ENCODE data around the gene CENPA.
"Not testable (repeated sequence)": the region's sequence is repeated elsewhere in the genome, so short reads cannot be mapped to it uniquely, and the experiment has no call there.

Gene CENPA

DNA sequence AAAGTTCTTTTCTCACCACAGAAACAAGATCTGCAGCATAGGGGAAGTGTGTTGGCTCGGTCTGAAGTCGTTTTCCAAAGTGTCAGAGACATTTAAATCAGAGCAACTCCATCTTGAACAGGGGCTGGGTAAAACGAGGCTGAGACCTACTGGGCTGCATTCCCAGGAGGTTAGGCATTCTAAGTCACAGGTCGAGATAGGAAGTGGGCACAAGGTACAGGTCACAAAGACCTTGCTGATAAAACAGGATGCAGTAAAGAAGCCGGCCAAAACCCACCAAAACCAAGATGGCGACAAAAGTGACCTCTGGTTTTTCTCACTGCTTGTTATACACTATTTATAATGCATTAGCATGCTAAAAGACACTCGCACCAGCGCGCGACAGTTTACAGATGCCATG, 24.9 kb upstream of the CENPA start:
- DNase-seq (ENCODE audit: low read depth, low spot score): not testable (repeated sequence)

DNA sequence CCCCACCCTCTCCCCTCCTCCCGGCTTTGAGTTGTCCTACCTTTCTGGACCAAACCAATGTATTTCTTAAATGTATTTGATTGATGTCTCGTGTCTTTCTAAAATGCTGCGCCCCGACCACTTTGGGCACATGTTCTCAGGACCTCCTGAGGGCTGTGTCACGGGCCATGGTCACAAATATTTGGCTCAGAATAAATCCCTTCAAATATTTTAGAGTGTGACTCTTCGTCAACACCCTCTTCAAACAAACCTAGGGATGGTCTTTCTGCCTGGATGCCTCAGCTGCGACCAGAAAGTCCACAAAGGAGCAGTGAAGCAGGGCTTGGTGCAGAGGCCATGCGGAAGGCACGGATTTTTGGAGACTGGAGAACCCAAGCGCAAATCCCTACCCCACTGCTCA, 22.8 kb upstream of the CENPA start:
- DNase-seq (ENCODE audit: low read depth, low spot score): no peak

DNA sequence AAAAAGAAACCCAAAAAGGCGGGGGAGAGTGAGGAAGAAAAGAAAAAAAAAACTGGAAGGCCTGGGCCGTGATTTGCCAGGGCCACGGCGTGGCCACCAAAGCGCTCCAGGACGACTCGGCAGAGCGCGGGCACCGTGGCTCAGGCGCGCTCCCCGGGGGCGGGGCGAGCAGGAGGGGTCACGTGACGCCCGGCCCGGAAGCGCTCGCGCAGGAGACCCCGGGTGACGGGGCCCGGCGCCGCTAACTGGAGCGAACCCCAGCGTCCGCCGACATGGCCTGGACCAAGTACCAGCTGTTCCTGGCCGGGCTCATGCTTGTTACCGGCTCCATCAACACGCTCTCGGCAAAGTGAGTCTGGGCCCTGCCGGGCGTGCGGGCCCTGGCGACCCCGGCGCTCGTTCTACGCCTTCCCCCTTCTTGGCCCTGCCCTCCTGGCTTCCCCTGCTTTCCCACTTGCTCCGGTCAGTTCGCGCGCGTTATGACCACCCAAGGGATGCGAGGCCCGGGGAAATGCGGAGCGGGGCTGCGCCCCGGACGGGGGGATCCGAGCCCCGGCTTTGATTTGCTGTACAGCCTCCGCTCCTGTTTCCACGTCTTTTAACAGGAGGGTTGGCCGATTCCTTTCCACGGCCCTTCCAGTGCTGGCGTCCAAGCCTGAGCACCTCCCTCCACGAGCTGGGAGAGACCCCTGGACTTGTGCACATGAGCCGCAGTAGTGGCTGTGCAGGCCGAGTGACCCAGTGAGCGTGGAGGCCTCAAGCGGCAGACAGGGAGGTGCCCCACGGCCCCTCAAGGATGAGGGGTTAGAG, 21.6 kb upstream of the CENPA start, which contains the start of gene SLC35F6:
TSS of gene SLC35F6 (plus strand) at position 207 of the 810 bp plus-strand sequence. CDS start at position 273, 66 bp downstream.
- DNase-seq (ENCODE audit: low read depth, low spot score): peak; percentile 66

DNA sequence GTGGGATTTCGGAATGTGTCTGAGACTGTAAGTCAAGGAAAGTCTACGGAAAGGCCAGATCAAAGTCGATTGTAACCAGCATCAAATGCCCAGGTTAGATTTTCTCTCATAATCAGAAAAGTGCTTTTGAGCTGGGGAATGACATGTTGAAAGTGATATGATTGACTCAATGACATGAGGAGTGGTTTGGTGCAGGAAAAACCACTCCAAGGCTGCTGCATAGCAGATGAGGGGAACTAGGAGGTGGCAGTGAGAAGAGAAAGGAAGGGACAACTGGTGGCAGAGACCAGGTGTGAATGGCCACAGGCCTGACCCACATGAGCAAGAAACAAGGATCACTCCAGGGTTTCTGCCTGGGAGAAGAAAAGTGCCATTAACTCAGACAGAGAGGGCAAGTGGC, 20.9 kb upstream of the CENPA start:
- no peak for DNase-seq (ENCODE audit: low read depth, low spot score)

DNA sequence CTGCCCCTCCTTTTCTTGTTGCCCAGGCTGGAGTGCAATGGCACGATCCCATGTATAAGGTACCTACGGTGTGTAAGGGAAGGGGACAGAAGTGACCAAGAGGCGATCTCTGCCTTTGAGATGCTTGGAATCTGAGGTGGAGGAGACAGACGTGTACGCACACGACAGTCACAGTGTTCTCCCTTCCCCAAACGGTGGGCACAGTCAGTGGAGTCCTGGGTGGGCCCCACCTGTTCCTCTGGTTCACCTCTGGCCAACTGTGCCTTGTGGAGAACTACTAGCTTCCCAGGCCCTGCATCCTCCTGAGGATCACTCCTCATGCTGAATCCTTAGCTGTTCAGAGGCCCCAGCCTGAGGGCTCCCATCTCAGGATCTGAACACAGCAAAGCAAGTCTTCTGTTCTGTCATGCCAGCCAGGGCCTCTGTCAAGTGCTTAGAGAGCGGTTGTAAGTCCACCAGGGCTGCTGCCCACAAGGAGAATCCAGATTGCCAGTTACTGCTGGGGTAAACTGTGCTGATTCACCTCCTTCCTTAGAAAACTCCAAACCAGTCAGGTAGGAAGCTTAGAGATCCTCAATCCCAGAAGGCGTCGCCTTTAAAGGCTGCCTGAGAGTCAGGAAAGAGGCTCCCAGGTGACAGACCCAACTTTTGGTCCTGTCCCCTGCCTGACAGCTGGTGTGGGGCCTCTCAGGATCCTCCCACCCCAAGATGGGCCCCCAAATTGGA, 20.2 kb upstream of the CENPA start:
- no peak for DNase-seq (ENCODE audit: low read depth, low spot score)

DNA sequence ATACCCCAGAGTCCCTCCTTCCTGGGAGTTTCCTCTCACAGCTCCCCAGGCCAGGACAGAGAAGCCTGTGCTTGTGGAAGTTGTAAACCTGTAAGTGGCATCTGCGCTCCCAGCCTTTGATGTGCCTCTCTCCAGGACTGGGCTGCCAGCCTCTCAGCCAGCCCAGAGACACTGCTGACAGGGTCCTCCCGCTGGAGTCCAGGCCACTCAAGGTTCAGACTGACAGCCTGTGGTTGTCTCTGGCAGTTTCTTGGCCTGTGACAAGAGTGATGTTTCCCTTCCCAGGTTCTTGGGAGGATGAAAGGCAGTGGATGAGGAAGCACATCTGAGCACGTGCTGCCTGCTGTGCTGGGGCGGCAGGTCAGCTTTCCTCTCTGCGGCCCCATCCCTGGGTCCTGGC, 18.7 kb upstream of the CENPA start:
- DNase-seq (ENCODE audit: low read depth, low spot score): no peak

DNA sequence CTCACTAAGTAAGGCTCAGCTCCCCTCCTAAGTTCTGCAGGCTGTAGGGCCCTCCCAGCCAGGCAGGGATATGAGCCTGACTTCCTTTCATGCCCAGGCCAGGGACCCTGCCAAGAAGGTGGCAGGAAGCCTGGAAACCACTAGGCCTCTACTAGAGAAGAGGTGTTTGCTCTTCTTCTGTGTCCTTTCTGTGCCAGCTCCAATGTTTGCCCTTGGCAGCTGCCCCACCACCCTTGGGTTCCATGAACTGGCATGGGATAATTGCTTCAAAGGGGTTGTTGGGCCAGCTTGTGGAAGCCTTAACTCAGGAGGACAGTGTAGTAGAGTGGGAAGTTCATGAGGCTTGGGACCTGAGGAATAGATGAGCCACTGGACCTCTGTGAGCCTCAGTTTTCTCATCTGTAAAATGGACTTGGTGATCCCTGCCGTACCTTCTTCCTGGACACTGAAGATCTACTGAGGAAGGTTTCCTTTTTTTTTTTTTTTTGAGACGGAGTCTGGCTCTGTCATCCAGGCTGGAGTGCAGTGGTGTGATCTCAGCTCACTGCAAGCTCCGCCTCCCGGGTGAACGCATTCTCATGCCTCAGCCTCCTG, 17.9 kb upstream of the CENPA start:
- DNase-seq (ENCODE audit: low read depth, low spot score): no peak

DNA sequence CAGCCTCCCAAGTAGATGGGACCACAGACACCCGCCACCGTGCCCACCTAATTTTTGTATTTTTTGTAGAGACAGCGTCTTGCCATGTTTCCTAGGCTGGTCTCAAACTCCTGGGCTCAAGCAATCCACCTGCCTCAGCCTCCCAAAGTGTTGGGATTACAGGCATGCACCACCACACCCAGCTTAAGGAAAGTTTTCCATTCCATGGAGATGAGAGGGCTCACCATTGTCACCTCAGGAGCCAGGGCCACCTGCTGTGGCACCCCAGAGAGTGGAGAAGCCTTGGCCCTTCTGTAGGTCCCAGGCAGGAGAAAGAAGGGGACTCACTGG, 17.1 kb upstream of the CENPA start:
- no peak for DNase-seq (ENCODE audit: low read depth, low spot score)

DNA sequence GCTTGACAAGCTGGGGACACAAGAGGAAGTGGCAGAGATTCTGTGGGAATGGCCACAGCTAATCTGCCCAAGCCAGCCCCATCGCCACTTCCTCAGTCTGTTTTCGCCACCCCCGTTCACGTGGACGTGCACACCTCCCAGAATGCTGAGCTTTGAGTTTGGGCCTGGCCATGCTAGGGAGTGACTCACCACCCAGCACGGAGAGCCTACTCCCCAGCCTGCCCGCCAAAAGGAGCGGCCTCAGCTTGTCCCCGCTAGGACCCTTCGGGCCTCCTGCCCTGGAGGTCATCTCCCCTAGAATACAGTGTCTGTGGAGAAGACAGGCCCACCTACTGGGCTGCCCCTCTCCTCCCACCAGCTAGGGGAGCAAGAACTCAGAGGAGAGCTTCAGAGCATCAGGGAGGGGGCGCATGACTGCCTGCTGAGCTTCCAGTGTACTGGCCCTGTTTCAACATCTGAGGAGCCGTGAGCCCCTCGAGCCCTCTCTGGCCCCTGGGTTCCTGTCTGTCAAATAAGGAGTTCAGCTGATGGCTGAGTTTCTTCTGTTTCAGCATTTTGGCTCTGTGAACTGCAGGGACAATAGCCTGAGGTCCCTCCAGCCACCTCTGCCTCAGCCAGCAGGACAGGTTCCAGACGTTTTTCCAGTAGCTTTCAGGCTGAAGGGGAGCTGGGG, 16.6 kb upstream of the CENPA start:
- no peak for DNase-seq (ENCODE audit: low read depth, low spot score)

DNA sequence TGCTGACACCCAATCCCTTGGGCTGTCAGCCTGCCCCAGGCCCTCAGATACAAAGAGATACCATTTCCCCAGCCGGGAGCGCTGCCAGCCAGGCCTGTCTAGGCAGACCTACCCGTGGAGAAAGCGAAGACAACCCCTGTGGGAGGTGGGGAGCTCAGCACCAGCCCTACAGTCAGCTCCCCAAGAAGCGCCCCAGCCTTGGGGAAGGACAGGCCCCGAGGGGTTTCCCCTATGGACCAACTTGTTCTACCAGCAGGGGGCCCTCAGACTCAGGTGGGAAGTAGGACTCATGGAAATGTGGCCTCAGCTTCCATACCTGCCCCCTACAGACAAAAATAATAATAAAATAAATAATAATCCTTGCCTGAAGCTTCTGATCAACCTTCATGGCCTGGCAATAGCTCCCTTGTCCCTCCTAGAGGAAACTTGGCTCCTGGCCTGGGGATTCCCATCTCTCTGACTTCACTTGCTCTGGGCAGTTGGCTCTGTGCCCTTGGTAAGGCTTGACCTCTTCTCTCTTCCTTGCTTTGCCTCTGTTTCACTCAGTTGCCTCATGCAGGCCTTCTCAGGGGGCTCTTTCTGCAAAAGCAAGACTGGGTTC, 14.8 kb upstream of the CENPA start:
- DNase-seq (ENCODE audit: low read depth, low spot score): no peak

DNA sequence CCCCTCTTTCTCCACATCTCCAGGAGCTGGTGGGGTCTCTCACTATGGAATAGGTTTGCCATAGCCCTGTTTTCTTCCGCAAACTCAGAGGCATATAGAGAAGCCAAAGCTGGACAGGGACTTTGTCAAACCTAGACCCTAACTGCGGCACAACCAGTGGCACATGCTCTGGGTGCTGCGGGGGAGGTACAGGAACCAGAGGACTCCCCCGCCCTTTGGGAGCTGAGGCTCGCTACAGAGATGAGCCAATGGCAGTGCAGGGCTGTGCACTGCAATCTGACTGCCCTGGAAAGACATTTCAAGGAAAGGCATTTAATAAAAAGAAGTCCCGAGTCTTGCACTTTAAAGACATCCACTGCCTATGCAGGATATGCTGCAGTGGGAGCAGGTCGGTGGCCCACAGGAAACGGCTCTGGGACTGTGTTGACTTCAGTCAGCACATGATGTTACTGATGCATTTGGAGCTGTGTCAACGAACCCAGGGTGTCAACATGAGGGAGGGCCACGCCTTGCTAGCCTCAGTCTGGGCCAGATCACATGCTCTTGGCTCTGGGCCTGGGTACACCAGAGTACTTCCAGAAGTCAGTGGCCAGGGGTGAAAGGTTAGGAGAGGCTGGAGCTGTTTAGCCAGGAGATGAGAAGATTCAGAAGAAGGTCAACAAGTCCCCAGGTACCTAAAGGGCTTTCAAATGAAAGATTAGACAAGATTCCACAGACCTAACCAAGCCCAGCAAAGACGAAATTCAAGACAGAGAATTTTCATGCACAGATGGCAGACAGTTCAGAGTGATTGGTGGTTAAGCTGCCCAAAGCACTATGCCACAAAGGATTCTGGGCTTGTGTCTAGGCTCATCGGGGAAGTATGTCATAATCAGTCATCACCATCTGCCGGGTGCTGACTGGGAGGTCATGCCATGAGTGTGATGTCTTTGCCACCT, 13.5 kb upstream of the CENPA start:
- no peak for DNase-seq (ENCODE audit: low read depth, low spot score)

DNA sequence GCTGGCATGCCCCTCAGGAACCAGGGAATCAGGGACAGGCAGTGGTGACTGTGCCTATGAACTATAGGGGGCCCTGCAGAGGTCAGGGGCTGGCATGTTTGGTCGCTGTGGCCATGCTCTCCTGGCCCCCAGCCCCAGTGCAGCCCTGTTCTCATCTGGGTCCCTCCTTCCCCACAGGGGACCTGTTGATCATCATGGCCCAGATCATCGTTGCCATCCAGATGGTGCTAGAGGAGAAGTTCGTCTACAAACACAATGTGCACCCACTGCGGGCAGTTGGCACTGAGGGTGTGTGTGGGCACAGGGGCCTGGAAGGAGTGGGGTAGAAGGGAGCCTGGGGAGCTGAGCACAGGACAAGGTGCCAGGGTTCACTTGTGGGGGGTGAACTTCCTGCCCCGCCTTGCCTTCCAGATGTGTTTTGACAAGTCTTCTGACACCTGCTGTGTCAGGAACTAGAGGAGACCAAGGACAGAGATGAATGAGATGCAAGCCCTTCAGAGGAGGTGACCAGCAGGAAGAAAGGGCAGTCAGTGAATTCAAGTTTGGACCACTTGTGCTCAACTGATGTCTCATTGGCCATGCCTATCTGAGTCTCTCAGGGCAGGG, 9.6 kb upstream of the CENPA start:
- no peak for DNase-seq (ENCODE audit: low read depth, low spot score)

DNA sequence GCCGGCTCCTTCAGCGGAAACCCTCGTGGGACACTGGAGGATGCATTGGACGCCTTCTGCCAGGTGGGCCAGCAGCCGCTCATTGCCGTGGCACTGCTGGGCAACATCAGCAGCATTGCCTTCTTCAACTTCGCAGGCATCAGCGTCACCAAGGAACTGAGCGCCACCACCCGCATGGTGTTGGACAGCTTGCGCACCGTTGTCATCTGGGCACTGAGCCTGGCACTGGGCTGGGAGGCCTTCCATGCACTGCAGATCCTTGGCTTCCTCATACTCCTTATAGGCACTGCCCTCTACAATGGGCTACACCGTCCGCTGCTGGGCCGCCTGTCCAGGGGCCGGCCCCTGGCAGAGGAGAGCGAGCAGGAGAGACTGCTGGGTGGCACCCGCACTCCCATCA, 7.8 kb upstream of the CENPA start:
- no peak for DNase-seq (ENCODE audit: low read depth, low spot score)

DNA sequence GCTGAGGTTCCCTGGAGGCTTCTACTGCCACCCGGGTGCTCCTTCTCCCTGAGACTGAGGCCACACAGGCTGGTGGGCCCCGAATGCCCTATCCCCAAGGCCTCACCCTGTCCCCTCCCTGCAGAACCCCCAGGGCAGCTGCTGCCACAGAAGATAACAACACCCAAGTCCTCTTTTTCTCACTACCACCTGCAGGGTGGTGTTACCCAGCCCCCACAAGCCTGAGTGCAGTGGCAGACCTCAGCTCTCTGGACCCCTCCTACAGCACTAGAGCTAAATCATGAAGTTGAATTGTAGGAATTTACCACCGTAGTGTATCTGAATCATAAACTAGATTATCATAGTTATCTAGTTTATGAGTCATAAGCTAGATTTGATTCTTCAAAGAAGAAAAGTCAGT, 7.3 kb upstream of the CENPA start:
- no peak for DNase-seq (ENCODE audit: low read depth, low spot score)

DNA sequence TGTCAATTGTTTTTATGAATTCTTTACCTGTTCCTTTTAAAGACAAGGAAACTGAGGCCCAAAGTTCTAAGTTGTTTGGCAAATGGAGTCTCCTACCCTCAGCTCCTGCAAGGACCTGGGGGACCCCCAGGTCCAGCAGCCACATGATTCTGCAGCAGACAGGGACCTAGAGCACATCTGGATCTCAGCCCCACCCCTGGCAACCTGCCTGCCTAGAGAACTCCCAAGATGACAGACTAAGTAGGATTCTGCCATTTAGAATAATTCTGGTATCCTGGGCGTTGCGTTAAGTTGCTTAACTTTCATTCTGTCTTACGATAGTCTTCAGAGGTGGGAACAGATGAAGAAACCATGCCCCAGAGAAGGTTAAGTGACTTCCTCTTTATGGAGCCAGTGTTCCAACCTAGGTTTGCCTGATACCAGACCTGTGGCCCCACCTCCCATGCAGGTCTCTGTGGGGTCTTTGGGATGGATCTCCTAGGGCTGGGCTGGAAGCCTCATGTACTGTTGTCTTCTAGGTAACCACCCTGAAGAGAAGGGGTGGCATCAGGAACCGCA, 5.6 kb upstream of the CENPA start:
- DNase-seq (ENCODE audit: low read depth, low spot score): no peak

DNA sequence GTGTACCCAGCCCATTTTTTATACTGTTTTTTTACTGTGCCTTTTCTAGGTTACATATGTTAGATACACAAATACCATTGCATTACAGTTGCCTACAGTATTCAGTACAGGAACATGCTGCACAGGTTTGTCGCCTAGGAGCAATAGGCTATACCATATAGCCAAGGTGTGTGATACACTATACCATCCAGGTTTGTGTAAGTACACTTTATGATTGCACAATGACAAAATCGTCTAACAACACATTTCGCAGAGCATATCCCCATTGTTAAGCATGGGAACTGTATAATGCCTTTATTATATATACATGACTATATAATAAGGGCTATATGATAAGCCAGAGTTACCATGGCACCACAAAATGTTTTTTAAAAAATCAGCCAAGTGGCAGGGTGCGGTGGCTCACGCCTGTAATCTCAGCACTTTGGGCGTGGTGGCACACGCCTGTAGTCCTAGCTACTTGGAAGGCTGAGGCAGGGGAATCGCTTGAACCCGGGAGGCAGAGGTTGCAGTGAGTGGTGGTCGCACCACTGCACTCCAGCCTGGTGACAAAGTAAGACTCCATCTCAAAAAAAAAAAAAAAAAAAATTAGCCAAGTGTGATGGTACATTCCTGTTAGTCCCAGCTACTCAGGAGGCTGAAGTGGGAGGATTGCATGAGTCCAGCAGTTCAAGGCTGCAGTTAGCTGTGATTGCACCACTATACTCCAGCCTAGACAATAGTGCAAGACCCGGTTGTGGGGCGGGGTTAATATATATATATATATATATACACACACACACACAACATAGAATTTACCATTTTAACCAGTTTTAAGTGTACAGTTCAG, 2.8 kb upstream of the CENPA start:
- no peak for DNase-seq (ENCODE audit: low read depth, low spot score)

DNA sequence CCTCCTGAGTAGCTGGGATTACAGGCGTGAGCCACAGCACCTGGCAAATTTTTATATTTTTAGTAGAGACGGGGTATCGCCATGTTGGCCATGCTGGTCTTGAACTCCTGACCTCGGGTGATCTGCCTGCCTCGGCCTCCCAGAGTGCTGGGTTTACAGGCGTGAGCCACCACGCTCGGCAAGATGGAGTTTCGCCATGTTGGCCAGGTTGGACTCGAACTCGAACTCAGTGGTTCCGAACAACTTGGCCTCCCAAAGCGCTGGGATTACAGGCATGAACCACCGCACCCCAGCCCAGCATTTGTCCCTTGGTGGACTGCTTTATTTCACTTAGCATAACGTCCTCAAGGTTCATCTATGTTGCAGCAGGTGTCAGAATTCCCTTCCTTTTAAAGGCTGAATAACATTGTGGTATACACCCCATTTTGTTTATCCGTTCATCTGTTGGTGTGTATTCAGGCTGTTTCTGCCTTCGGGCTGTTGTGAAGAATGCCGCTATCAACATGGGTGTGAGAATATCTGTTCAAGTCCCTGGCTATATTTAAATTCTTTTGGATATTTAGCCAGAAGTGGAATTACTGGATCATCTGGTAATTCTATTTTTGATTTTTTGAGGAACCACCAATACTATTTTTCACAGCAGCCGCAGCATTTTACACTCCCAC, 1.2 kb upstream of the CENPA start:
- DNase-seq (ENCODE audit: low read depth, low spot score): no peak

DNA sequence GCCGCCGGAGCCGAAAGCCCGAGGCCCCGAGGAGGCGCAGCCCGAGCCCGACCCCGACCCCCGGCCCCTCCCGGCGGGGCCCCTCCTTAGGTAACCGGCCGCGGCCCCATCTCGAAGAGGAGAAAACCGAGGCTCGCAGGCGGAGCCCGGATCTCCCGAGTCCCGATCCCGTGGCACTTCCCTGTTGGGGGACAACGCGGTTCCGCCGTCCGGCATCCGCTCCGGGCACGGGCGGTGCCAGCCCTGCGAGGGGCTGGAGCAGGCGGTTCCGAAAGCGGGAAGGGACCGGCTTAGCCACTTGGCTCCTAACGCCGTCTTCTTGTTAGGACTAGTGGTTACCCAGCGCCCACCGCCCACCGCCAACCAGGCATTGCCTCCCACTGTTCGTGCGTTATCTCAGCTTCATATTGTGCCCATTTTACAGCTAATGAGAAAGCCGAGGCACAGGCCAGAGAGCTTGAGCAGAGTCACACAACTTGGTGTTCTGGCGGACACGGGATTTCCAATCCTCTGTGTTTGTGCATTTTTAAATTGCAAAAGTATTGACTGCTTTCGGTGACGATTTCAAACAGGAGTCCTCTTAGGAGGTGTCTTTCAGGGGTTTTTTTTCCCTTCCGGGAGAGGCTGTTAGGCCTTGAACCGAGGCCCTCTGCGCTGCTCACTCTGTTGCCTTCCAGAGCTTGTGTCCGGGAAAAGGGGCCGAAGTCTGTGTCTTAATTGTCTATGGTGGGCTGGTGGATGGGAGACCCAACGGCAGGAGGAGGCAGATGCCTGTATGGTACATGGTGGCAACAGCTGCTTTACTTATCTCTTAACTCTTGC, 562 bp downstream of the CENPA start:
- DNase-seq (ENCODE audit: low read depth, low spot score): no peak
